Memory B cell (primary cell): ENCODE measurements around the gene ADCY3.

Experiments used
- ATAC-seq: fragments of 150-1000 bp; cut with Tn5 transposase; 2 replicates; pipeline ENCODE4 v1.10.0; 2021; ENCODE audit warnings: low read depth, mild to moderate bottlenecking, moderate library complexity
- DNase-seq, 2 donors: peaks; one replicate each; pipeline ENCODE4 v3.0.0; 2022; ENCODE audit warnings: low spot score in 2 of 2
- H3K27ac Mint-ChIP-seq: one replicate; pipeline ENCODE4 v1.8.0; 2022; ENCODE audit warnings: mild to moderate bottlenecking, moderate library complexity, mixed read lengths
- H3K27me3 Mint-ChIP-seq: one replicate; pipeline ENCODE4 v1.8.0; 2022; ENCODE audit warnings: mixed read lengths
- H3K36me3 Mint-ChIP-seq: one replicate; pipeline ENCODE4 v1.8.0; 2022; ENCODE audit warnings: mild to moderate bottlenecking, mixed read lengths
- H3K4me1 Mint-ChIP-seq: one replicate; pipeline ENCODE4 v1.8.0; 2022; ENCODE audit warnings: mixed read lengths
- H3K4me3 Mint-ChIP-seq: one replicate; pipeline ENCODE4 v1.8.0; 2022; ENCODE audit warnings: mild to moderate bottlenecking, moderate library complexity, mixed read lengths
- H3K9me3 Mint-ChIP-seq: one replicate; pipeline ENCODE4 v1.8.0; 2022; ENCODE audit warnings: mixed read lengths

The ADCY3 gene

DNA sequence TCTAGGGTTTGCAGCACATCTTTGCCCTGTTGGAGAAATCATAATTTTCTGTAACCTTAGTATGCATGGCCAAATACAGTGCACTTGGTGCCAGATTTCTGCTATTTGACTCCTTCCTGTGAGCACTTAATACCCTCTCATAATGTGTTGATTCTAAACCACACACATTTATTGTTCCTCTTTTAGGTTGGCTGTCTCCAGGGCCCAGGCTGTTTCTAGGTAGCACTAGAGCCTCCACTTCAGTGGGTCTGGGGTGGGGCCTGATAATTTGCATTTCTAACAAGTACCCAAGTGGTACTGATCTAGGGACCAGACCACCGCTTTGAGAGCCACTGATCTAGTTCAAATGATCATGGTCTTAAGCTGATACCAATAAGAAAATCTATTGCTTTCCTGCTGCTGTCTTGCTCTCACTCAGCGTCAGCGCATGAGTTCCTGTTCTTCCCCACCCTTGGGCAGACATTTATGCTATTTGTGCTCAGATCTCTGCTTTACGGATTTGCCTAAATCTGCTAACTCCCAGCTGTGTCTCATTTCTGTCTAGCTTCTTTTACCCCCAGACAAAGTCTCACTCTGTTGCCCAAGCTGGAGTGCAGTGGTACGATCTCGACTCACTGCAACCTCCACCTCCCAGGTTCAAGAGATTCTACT lies 134.2 kb downstream of the ADCY3 start:
- ATAC-seq (peak; percentile 96), DNase-seq (peak; percentile 47 to 66)
- no peaks in the 10 kb centered on the region for H3K27me3 Mint-ChIP-seq
- peaks cover 9% of the 10 kb centered on the region for H3K36me3 Mint-ChIP-seq
- peaks cover 15% of the 10 kb centered on the region for H3K4me1 Mint-ChIP-seq
- H3K9me3 Mint-ChIP-seq, result no peaks in the 10 kb centered on the region
- peak overlapping the region; percentile 88 for H3K27ac Mint-ChIP-seq
- H3K4me3 Mint-ChIP-seq, result peak overlapping the region; percentile 64

DNA sequence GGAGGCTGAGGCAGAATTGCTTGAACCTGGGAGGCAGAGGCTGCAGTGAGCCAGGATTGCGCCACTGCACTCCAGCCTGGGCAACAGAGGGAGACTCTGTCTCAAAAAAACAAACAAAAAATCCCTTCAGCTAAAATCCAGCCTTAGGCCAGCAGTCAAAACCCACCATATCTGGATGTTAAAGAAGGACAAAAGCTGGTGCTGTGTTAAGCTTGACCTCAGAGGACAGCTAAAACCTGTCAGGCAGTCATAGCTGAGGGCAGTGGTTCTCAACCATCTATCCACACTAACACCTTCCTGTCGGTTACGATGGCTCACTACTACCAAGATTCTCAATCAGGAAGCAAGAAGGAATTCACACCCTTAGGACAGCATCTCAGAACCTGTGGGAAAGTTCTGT lies 136.4 kb downstream of the ADCY3 start:
- peaks cover 3% of the 10 kb centered on the region for H3K9me3 Mint-ChIP-seq
- H3K27me3 Mint-ChIP-seq, result peaks cover 3% of the 10 kb centered on the region
- DNase-seq (no peak), ATAC-seq (no peak)
- H3K4me3 Mint-ChIP-seq, result no peak overlapping the region
- H3K27ac Mint-ChIP-seq, result no peak overlapping the region
- peaks cover 5% of the 10 kb centered on the region for H3K36me3 Mint-ChIP-seq
- H3K4me1 Mint-ChIP-seq, result peaks cover 15% of the 10 kb centered on the region

DNA sequence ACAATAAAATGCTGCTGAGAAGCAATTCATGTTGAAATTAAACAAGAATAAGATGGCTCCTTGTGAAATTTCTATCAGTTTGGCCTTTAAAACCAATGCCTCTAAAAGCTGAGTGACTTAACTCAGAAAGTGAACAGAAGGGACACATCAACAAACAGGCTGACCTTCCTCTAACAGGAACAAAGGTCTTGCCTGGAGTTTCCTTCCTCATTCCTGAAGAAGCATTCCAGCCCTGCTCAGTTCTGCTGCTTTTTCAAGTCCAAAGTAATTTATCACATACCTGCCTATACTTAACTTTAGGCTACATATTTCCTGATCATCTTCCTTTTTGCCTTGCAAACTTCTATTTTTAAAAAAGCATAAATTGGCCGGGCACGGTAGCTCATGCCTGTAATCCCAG lies 140.9 kb downstream of the ADCY3 start:
- peaks cover 4% of the 10 kb centered on the region for H3K27me3 Mint-ChIP-seq
- H3K27ac Mint-ChIP-seq, result no peak overlapping the region
- peaks cover 4% of the 10 kb centered on the region for H3K4me1 Mint-ChIP-seq
- H3K36me3 Mint-ChIP-seq, result peaks cover 2% of the 10 kb centered on the region
- ATAC-seq (no peak), DNase-seq (no peak)
- H3K4me3 Mint-ChIP-seq, result no peak overlapping the region
- H3K9me3 Mint-ChIP-seq, result peaks cover 4% of the 10 kb centered on the region

DNA sequence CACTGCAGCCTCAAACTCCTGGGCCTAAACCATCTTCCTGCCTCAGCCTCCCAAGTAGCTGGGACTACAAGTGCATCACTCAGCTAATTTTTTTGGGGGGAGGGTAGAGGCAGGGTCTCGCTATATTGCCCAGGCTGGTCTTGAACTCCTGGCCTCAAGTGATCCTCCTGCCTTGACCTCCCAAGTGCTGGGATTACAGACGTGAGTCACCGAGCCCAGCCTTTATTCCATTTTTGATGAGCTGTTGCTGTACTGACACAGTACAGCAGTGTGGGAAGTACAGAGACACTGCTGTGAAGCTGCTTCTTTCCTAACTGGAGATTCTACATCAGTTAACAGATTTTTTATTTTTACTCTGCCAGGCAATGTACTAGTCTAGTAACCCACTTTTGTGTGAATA lies 145.7 kb downstream of the ADCY3 start:
- no peak for DNase-seq
- no peak overlapping the region for H3K4me3 Mint-ChIP-seq
- H3K4me1 Mint-ChIP-seq, result peaks cover 4% of the 10 kb centered on the region
- H3K36me3 Mint-ChIP-seq, result peaks cover 6% of the 10 kb centered on the region
- no peak overlapping the region for H3K27ac Mint-ChIP-seq
- peaks cover 1% of the 10 kb centered on the region for H3K9me3 Mint-ChIP-seq
- no peak for ATAC-seq
- peaks cover 1% of the 10 kb centered on the region for H3K27me3 Mint-ChIP-seq

DNA sequence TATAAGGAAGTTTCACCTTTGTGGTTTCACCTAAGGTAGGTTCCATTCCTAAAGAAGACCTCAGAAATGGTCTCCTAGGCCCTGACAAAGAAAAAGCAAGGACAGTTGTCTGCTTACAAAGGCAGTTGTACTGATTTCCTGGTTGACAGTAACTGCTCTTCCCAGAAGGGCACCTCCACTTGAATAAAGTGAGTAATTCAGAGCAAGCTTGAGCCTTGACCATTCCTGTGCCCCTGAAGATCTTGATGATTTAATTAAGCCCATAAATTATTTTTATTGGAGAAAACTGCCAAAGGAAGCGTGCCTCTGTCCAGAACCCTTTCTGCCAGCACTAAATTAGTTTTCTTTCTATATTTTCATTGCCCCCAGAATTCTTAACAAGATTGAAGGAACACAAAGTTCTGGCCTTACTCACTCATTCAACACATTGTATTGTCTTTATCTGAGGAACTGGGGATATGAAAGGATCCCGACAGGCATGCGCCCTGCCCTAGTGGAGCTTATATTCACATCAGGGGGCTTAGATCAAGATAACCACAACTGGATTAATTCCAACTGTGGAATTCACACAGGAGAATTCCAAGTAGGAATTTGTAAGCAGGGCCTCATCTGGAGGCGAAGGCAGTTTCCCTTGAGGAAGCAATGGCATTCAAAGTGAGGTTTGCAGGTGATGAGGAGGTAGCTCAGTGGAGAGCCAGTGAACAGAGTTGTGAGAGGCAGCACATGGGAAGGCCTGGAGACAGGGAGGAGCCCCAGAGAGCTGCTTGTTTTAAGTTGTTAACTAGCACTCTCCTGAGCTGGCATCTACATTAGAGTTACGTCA lies 148.1 kb downstream of the ADCY3 start:
- no peak for DNase-seq
- no peak for ATAC-seq
- H3K27ac Mint-ChIP-seq, result no peak overlapping the region
- peaks cover 1% of the 10 kb centered on the region for H3K27me3 Mint-ChIP-seq
- peaks cover 11% of the 10 kb centered on the region for H3K36me3 Mint-ChIP-seq
- H3K4me3 Mint-ChIP-seq, result no peak overlapping the region
- peaks cover 1% of the 10 kb centered on the region for H3K9me3 Mint-ChIP-seq
- H3K4me1 Mint-ChIP-seq, result peaks cover 3% of the 10 kb centered on the region

DNA sequence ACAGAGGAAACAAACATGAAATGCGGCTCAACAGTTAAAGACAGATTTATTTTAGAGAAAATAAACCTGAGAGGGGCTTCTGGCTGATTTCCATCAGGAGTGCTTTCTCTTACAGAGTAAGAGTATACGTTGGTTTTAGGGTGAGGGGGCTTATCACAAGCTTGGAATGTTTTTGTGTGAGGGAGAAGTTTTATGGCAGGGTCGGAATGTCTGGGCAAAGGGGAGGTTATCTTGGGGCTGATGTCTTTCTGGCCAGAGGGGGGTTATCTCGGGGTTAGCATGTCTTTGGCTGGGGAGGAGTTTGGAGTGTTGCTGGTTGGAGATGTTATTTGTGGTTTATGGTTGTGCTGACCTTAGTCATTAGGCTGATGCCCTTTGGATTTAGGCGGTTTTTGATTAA lies 149.0 kb downstream of the ADCY3 start:
- no peak for DNase-seq
- H3K36me3 Mint-ChIP-seq, result peaks cover 18% of the 10 kb centered on the region
- no peak overlapping the region for H3K4me3 Mint-ChIP-seq
- H3K9me3 Mint-ChIP-seq, result no peaks in the 10 kb centered on the region
- ATAC-seq, result no peak
- no peaks in the 10 kb centered on the region for H3K27me3 Mint-ChIP-seq
- peak overlapping the region; percentile 6 for H3K27ac Mint-ChIP-seq
- H3K4me1 Mint-ChIP-seq, result peaks cover 5% of the 10 kb centered on the region
